Ramos (cell line): ENCODE measurements around the gene ZBTB40.

ENCODE experiments used
- in situ Hi-C: fragments of 300-500 bp; cut with MboI; formaldehyde crosslinking; loops from one replicate; pipeline ENCODE4 v1.14.3; 2022; ENCODE audit warnings: low sequenced_read_pairs; ENCODE audit not compliant: unreplicated experiment

The ZBTB40 gene

GRCh38 chr1:22465015-22465565 lies 13.4 kb downstream of the ZBTB40 start:
- in situ Hi-C loops, result no loop called here

- in situ Hi-C loops, result no loop called here
These were observed 14.0 kb downstream of the ZBTB40 start for GRCh38 chr1:22465671-22466070.

GRCh38 chr1:22470227-22470626 lies 18.6 kb downstream of the ZBTB40 start:
- in situ Hi-C loops, result no loop called here

GRCh38 chr1:22471078-22471477 lies 19.4 kb downstream of the ZBTB40 start:
- in situ Hi-C loops, result no loop called here

GRCh38 chr1:22471610-22472009 lies 20.0 kb downstream of the ZBTB40 start:
- in situ Hi-C loops, result no loop called here

GRCh38 chr1:22472596-22472995 lies 20.9 kb downstream of the ZBTB40 start:
- in situ Hi-C loops, result no loop called here

- in situ Hi-C loops, result no loop called here
These were observed 22.3 kb downstream of the ZBTB40 start for GRCh38 chr1:22473952-22474351.

- in situ Hi-C loops, result no loop called here
These were observed 24.9 kb downstream of the ZBTB40 start for GRCh38 chr1:22476566-22476965.

GRCh38 chr1:22483121-22483520 lies 31.5 kb downstream of the ZBTB40 start:
- in situ Hi-C loops, result no loop called here

- in situ Hi-C loops, result no loop called here
These were observed 33.2 kb downstream of the ZBTB40 start for GRCh38 chr1:22484706-22485345.

GRCh38 chr1:22485431-22485830 lies 33.8 kb downstream of the ZBTB40 start:
- in situ Hi-C loops, result no loop called here

GRCh38 chr1:22487781-22488180 lies 36.1 kb downstream of the ZBTB40 start:
- in situ Hi-C loops, result no loop called here

- in situ Hi-C loops, result no loop called here
These were observed 36.7 kb downstream of the ZBTB40 start for GRCh38 chr1:22488319-22488718.

GRCh38 chr1:22489278-22489677 lies 37.6 kb downstream of the ZBTB40 start:
- in situ Hi-C loops, result no loop called here

GRCh38 chr1:22489823-22490222 lies 38.2 kb downstream of the ZBTB40 start:
- in situ Hi-C loops, result no loop called here

- in situ Hi-C loops, result no loop called here
These were observed 38.7 kb downstream of the ZBTB40 start for GRCh38 chr1:22490309-22490708.

- in situ Hi-C loops, result no loop called here
These were observed 40.5 kb downstream of the ZBTB40 start for GRCh38 chr1:22491995-22492715.

- in situ Hi-C loops, result no loop called here
These were observed 42.5 kb downstream of the ZBTB40 start for GRCh38 chr1:22494144-22494543.

- in situ Hi-C loops, result no loop called here
These were observed 43.4 kb downstream of the ZBTB40 start for GRCh38 chr1:22494943-22495579.

GRCh38 chr1:22496536-22497160 lies 45.0 kb downstream of the ZBTB40 start:
- in situ Hi-C loops, result no loop called here

- in situ Hi-C loops, result no loop called here
These were observed 46.8 kb downstream of the ZBTB40 start for GRCh38 chr1:22498463-22498862.
